GM18526 (cell line): ENCODE results near the gene CD68.
A peak's percentile ranks its signal among the peaks of the same experiment; 100 is the strongest.

Experiments
- POLR2A ChIP-seq: IDR thresholded peaks from 3 replicates; pipeline ENCODE4 v1.6.1; 2011; ENCODE audit not compliant: insufficient read length; ENCODE audit errors: extremely low read depth

CD68 gene

DNA sequence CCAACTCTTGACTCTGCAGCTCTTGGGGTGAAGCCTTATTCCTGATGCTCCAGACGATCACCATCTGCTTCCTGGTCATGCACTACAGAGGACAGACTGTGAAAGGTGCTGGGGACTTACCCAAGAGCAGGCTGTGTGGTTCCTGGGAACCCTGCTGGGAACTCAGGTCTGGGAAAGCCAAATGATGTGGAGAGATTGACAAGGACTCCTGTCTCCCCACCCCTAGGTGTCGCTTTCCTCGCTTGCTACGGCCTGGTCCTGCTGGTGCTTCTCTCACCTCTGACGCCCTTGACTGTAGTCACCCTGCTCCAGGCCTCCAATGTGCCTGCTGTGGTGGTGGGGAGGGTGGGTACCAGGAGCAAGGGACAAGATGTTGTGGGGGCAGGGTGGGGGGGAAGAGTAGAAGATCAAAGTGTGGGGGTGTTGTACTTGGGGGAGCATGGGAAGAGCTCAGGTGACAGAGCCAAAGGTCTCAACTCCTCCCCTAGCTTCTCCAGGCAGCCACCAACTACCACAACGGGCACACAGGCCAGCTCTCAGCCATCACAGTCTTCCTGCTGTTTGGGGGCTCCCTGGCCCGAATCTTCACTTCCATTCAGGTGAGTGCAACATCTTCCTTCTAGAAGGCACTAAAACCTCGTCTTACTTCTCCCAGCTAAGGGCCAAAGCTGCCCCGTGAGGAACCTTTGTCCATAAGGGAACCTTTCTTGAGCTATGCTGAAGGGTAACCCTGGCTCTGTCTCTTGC, 7.4 kb downstream of the CD68 start:
- TF ChIP-seq POLR2A, result no peak

DNA sequence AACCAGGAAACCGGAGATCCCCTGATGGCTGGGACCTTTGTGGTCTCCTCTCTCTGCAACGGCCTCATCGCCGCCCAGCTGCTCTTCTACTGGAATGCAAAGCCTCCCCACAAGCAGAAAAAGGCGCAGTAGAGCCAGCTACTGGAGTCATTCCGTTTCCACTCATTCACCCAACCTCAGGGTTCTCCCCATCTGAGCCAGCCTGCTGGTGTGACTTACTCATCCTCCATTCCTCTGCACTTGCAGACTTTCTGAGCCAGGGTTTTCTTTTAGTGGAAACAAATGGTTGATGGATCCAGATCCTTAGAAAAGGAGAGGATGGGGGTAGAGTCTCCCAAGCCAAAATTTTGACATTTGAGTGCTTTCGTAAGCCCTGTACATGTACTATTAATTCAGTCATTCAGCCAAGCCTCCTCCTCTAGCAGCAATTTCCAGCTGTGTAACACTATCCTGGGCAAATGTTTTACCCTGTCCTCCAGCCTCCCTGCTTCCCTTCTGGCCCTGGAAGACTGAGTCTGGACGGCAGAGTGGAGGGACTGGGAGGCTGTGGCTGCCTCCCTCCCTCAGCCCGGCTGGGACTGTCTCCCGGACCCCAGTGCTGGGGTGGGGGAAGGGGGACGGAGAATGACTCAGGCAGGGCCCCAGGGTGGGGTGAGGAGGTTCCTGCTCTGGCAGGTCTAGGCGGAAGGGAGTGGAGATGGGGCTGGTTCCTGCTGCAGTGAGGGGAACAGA, 8.1 kb downstream of the CD68 start:
- no peak for TF ChIP-seq POLR2A

DNA sequence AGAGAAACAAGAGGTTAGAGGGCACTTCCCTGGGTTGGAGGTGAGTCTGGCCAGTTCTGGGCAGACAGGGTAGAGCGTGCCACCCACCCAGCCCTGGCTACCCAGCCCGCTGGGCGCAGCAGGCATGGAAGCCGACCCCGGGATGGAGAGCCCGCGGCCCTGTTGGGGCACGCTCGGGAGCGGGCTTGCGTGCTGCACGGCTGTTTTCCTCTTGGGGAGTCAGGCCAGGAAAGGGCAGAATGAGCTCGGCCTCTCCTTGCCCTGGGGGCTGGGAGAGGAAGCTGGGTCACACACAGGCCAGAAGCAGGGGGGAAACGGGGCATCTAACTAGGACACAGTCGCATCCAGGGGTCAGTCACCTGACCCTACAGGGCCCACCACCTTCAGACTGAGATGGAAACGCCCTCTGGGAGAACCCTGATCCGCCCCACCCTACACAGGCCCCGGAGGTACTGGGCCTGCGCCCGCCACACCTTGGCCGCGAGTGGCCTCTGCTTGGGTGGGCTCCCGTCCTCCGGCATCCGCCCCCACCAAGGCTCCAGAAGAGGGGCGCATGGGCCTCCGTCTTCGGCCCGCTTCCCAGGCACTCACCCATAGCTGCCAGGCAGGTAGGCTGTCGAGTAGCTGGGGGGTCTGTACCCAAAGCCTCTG, 9.2 kb downstream of the CD68 start:
- no peak for TF ChIP-seq POLR2A

DNA sequence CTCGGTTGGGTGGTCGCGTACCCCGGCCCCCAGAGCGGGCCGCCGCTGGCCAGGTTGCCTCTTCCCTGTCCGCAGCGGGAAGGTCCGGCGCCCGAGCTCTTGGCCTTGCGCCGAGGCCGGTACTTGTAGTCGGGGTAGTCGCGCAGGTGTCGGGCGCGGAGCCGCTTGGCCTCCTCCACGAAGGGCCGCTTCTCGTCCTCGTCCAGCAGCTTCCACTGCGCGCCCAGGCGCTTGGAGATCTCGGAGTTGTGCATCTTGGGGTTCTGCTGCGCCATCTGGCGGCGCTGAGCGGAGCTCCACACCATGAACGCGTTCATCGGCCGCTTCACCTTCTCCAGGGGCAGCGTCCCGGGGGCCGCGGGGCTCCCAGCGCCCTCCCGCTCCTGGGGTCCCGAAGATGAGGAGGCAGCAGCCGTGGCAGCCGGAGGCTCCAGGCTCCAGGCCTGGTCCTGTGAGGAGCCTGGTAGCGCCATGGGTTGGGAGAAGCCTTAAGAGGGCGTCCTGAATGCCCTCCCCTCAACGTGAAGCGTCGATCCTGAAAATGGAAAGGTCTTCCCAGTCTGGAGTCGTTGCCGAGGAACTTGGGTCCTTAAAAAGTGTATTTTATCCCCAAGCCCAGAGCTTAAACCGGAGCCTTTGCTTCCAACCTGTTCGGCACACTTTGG, 9.9 kb downstream of the CD68 start:
- no peak for TF ChIP-seq POLR2A

DNA sequence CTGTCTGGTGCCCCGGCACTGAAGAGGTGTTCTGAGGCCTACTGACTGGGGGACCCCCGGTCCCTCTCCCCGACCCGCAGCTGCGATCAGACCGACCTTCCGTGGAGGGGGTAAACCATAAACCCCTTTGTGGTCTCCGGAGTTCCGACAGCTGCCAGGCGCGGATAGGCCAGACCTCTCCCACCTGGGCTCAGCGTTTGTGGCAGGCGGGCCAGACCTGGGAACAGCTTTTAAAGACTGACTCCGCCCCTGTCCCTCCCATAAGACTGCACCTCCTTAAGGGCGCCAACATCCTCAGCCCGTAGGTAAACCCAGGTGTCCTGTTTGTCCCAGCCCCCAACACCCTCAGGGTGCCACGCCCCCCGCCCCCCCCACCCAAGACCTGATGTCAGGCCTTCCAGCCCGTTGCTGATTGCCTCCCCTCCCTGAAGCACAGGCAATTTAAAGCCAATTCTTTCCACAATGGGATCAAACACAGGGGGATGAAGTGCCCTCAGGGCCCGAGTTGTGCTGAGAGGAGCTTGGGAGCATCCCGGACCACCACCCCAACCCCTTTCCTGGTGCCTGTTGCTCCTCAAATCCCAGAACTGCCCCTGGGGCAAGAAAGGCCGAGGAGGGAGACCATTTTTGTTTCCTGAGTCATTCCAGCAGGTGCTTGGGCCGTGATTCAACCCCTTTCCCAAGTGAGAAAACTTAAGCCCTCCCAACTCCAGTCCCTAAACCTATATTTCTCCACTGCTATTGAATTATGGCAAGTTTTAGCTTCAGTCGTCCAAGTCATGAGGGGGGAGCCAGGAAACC, 10.7 kb downstream of the CD68 start, which contains the start of gene SOX15:
SOX15 (minus strand) TSS at position 204 of the 801 bp plus-strand sequence. CDS start 418 bp downstream, outside the sequence.
- no peak for TF ChIP-seq POLR2A

DNA sequence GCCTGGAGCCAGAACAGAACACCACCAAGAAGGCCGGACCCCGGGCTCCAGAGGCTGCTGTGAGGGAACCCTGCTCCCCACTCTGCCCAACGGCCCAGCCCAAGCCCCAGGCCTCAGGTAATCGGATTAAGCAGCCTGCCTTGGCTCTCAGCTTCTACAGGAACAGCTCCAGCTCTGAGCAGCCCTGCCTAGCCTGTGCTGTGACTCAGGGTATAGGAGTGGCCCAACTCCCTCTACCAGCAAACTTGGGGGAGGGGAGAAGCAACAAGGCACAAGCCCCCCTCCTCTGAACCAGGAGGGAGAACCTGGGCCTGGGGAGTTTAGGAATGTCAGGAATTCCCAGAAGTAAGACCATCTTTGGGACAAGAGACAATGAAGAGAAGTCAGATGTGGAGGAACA, 11.3 kb downstream of the CD68 start:
- TF ChIP-seq POLR2A, result no peak

DNA sequence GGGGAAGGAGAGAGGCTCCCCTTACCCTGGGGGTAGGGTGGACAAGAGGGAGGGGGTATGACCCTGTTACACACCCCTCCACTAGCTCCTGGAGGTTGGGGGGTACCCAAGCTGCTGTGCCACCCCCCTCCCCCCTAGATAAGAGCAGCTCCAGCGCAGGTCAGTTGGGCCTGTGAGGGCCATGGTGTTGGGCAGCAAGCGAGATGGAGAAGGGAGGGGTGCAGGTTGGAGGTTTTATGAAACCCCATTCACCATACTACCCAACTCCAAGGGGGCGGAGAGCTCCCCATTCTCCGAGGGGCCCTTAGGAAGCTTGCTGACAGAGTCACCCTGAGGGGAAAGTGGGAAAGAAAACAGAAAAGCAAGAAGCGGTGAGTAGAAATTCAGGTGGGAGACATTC, 12.2 kb downstream of the CD68 start:
- peak; percentile 12 for TF ChIP-seq POLR2A

DNA sequence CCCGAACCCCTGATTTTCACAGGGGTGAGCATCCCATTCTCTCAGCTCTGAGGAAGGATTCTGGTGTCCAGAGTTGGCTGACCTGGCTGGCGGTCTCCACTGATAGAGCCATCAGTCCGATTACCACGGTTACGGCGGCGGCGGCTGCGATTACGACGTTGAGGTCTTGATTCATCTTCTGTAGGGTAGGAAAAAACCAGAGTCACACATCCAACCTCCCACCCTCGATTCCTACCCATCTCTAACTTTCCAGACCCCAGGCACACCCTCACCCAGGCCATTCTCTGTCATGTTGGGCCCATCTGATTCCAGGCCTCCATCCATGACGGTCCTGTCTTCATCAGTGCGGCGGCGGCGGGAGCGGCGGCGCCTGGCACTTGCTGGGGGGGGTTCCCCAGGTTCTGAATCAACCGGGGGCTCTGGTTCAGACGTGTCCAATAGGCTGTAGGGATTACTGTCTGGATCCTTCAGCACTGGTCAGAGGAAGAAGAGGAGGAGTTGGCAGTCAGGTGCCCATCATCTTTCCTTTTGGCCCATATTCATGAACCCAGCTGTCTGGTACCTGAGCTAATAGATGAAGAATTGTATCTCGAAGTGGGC, 13.1 kb downstream of the CD68 start:
- TF ChIP-seq POLR2A, result no peak

DNA sequence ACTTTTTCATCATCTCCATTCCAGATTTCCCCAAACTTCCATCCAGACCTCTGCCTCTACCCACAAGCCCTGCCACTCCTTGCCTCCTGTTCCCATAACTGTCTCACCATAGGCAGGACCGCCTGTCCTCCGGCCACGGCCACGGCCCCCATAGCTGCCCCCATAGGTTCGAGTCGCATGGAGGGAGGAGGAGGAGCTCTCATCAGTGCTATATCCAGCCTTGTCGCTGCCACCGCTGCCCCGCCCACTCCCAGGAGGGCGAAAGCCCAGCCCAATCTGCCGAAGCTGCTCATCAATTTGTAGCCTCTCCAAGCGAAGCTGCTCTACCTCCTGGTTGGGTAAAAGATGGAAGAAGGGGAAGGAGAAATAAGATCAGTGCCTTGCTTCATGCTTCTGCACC, 13.9 kb downstream of the CD68 start:
- no peak for TF ChIP-seq POLR2A

DNA sequence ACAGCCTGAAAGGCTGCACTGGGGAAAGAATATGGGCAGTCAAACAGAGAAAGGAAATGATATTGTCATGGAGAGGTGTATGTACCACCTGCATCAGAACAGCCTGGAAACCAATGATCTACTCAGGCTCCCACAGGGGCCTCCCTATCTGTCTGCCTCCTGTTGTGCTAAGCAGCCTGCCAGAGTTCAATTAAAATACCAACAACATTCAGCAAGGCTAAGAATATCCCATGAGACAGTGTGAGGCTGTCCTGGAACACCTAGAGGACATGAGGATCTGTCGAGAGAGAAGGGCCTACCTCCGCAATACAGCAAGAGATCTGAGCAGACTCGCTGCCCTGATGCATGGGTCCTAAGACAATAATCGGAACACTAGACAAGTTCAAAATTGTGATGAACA, 26.8 kb downstream of the CD68 start:
- TF ChIP-seq POLR2A, result no peak

DNA sequence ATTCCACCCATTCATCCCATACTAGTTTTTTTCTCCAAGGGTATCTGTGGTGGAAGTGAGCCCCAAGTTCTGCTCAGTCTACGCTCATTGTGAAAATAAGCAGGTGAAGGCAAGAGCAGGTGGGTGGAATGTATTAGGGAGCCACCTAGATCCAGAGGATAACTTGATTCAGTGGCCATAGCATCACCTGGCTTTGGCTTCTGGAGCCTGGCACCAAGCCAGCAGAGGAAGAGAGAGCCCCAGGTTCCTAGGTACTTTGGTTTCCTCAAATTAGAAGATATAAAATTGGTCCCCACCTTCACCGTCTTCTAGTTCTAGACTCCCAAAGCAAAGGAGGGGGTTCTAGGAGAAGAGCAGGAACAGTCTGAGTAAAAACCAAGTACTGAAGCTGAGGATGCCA, 31.2 kb downstream of the CD68 start:
- TF ChIP-seq POLR2A, result no peak

DNA sequence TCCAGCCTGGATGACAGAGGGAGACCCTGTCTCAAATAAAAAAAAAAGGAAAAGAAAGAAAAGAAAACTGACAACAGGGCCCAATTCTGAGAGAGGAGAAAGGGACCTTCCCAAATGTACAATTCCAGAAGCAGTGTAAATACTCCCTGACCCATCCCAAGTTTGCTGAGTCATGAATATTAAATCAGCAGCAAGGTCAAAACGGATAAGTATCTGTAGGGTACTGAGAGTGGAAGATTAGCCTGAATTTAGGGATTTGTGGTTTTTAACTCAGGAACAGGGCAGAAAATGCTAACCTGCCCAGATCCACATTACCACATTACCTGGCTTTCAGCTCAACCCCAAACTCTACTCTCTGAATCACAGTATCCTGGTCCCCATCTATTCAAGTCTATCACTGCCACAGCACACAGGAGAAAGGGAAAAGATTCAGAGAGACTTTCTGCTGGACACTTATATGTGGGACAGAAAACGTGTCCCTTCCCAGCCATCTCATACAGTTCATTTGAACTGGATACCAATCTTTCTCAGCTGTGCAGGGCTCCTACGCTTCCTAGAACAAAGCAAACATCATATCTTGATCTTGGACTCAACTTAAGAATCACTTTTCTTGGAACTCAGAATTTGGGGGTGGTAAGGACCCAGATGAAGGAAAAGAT, 32.3 kb downstream of the CD68 start:
- TF ChIP-seq POLR2A, result no peak

DNA sequence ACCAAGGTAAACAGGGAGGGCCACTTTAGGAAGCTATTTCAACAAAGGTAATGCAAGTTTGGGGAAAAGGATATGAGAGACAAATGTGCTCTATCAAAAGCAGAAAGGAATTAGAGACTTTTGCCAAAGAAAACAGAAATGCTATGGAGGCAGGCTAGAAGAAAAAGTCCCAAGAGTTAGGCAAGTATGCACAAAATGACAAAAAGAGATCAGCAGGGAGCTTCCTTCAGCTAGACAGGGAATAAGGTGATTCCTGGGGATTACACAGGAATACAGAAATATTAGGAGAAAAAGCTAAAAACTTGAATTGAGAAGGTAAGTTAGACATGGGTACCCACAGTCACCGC, 32.8 kb downstream of the CD68 start:
- no peak for TF ChIP-seq POLR2A
